Smooth muscle cell of the brain vasculature (primary cell): ENCODE data around the gene DLGAP1.

Experiments
- DNase-seq: peaks from one replicate; pipeline ENCODE4 v3.0.0-alpha.2; 2012; ENCODE audit warnings: low read depth, low spot score

DLGAP1 gene

GRCh38 chr18:4241090-4241617 is 214.0 kb downstream of the DLGAP1 start:
- no peak for DNase-seq

- no peak for DNase-seq
Observed at GRCh38 chr18:4238966-4239365, 216.1 kb downstream of the DLGAP1 start.

DNA sequence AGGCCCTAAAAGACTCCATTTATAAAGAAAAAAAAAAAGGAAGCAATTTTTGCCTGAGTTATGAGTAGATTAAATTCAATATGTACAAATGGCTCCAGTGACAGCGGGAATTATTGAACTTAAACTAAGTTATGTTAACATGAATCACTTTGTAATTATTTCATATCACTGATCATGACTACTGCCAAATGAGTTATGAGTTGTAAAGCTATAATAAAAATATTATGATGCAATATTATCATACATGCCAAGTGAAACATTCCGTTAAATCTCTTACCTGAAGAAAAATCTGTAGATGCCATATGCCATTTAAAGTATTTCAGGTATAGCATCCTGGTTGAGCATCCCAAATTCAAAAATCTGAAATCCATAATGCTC is 217.5 kb downstream of the DLGAP1 start:
- no peak for DNase-seq

DNA sequence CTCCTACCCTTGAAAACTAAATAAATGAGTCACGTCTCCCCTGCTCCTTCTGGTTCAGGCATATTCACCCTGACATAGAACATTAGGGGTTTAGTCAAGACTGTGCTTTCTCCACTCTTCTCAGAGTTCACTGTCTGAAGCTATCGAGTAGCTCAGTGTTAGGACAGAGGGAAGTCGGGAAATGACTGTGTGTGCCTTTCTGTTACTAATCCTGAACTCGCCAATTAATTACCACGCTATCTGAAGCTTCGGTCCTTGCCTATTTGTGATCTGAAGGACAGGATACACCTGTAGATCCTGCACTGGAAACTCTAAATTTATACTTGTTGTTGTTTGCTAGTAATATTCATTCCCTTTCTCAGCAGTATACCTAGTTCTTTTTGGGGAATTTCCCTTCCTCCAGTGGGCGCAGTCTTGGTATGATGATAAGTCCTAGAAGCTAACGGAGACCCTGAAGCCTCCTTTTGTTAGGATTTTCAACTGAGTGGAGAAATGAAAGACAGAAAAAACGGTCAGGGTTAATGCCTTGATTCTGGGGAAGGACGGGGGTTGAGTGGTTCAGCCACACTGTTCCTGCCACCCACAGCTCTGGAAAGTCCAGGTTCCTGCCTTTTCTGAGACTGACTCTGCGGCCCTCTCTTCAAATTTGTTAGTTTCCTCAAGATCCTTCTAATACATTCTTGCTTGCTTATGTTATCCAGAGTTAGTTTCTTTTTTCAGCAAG is 218.0 kb downstream of the DLGAP1 start:
- no peak for DNase-seq

- DNase-seq = no peak
Observed at GRCh38 chr18:4233468-4233867, 221.6 kb downstream of the DLGAP1 start.

DNA sequence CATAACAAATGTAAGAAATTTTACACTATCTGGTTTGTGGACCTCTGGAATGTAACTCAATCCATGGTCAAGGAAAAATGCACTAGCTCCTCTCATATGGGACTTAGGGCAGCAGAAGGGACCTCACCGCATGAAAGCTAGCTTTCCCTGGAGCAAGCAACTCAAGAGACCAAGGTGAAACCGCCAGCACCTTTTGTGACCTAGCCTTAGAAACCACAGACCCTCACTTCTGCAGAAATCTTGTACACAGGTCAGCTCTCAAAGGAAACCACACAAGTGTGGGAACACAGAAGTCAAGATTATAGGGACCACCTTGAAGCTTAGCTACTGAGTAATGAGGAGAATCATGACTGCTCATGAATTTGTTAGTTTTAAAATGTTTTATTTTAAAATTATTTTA is 222.5 kb downstream of the DLGAP1 start:
- DNase-seq = no peak

DNA sequence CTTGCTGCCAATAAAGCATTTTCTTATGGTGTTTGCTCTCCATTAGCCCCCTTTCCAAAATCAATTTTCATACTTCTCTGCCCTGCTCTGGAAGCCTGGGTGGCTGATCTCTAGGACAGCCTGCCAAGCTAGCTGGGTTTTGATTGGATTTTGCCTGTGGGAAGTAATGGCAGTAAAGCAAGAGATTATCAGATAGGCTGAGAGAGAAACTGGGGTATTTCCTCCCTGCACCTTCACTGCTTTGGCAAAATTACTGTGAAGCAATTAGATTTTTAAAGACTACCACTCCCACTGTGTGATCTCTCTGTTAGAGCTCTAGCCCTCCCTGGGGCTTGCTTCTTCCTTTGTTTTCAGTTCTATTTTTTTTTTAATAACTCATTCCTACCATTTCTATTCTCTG is 223.8 kb downstream of the DLGAP1 start:
- no peak for DNase-seq

DNA sequence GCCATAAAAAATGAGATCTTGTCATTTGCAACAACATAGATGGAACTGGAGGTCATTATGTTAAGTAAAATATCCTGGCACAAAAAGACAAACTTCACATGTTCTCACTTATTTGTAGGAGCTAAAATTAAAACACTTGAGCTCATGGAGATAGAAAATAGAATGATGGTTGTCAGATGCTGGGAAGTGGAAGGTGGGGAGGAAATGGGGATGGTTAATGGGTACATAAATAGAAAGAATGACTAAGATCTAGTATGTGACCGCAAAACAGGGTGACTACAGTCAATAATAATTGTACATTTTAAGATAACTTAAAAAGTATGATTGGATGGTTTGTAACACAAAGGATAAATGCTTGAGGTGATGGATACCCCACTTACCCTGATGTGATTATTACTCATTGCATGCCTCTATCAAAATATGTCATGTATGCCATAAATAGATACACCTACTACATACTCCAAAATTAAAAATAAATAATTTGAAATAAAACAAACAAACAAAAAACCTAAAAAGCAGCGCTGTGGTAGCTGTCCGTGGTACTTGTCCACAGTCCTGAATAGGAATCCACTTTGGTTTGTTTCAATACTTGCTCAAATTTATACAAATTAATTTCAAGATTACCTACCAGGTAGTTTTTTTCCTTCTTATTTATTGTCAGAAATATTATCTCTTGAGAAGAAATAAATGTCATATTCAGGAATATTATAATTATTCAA is 224.5 kb downstream of the DLGAP1 start:
- no peak for DNase-seq

- DNase-seq = no peak
Observed at GRCh38 chr18:4224031-4224704, 230.9 kb downstream of the DLGAP1 start.

GRCh38 chr18:4211111-4211837 is 243.8 kb downstream of the DLGAP1 start:
- no peak for DNase-seq

GRCh38 chr18:4208366-4208765 is 246.7 kb downstream of the DLGAP1 start:
- DNase-seq = no peak

- no peak for DNase-seq
Observed at GRCh38 chr18:4207383-4207985, 247.6 kb downstream of the DLGAP1 start.

DNA sequence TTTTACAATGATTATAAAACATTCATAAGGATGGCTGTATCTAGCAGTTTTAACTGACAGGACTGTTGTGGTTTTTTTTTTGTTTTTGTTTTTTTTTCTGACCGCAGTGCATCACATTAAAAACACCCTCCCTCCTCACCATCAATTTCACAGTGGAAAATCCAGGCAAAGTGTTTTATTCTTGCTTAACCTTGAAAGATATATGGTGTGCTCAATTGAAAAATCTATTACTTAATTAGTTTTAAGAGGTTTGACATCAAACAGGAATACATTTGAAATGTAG is 250.7 kb downstream of the DLGAP1 start:
- no peak for DNase-seq

DNA sequence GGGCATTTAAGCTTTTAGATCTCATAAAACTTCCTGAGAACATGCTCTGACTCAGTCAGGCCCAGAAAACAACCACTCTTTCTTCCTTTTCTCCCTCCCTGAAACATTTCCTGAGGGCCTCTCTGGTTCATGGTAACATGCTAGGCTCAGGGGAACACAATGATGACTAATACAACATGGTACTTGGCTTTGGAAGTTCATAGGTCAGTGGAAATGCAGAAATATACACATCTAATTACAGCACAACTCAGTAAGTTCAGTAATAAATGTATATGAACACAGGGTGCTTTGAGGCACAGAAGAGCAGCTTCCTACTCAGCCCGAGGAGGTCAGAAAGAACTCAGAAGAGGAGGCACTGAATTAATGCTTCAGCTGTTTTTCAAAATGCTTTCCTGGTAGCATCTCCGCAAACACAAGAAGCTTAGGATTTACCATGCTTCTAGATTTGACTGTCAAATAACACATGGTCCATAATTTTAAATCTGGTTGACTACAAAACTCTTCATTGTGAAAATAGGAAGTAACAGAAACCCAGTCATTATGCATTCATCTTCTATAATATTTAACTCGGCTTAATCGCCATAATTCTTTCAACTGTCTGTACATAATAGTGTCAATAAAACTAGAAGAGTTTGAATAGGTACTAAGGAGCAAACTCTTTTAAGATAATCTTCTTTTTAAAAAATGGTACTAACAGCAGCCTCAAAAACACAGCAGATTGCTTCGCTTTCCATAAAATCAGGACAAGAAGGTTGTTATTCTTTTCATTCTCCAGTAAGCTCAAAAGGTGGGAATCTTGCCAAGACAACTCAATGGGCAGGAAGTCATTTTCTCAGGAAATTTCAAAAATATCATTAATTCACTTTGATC is 251.3 kb downstream of the DLGAP1 start:
- DNase-seq = no peak

DNA sequence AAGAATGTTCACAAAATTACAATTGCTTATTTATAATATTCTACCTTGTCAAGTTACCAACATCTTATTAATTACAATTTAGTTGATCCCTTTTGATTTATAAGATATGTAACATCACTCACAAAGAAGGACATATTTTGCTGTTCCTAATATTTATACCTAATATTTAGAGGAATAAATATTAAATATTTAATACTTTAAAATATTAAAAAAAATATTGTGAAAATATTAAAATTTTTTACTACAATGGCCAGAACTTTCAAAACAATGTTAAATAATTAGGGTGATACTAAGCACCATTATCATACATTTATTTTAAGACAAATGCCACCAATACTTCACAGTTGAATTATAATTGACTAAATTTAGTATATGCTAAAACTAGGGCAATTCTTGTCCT is 254.7 kb downstream of the DLGAP1 start:
- no peak for DNase-seq

- DNase-seq = no peak
Observed at GRCh38 chr18:4198956-4199355, 256.2 kb downstream of the DLGAP1 start.

- DNase-seq = no peak
Observed at GRCh38 chr18:4196351-4196750, 258.8 kb downstream of the DLGAP1 start.

GRCh38 chr18:4193086-4193485 is 262.0 kb downstream of the DLGAP1 start:
- no peak for DNase-seq

DNA sequence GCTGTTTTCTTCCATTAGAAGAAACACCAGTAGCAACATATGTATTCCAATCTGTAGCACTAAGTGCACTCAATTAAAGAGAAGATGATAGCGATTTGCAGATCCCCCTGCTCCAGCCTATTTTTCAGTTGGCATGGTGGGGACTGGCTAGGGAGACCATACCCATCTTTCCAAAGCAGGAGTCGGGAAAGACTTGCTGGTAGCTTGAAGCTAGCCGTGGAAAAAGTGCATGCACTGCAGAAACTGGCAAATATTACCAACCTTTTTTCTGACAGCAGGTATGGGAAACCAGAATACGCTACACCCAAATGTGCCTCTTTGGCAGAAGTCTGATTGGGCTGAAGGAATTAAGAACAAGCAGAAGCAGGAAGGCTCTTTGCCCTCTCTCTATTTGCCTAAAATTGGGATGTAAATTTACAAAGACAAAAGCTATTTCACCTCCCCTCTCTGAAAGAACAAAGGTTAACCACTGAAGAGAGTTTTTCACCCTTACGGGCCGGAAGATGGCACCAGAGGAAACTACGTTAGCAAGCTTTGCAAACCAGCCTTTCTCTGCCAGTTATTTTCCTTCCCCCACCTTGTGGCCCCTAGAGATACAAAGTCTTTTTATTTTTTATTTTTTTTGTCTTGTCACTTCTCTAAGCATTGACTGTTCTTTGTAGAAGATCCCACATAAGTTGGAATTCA is 273.1 kb downstream of the DLGAP1 start:
- no peak for DNase-seq

GRCh38 chr18:4181086-4181485 is 274.0 kb downstream of the DLGAP1 start:
- no peak for DNase-seq
